HG03469 (cell line): ENCODE results near the gene TEX261.
"Not testable (repeated sequence)": the region's sequence is repeated elsewhere in the genome, so short reads cannot be mapped to it uniquely, and the experiment has no call there.

Source experiments
- ATAC-seq: cut with Tn5 transposase; IDR thresholded peaks from one replicate; pipeline ENCODE4 v1.9.1; 2021; ENCODE audit warnings: mild to moderate bottlenecking, moderate library complexity, moderate number of reproducible peaks; ENCODE audit not compliant: unreplicated experiment

The TEX261 gene

DNA sequence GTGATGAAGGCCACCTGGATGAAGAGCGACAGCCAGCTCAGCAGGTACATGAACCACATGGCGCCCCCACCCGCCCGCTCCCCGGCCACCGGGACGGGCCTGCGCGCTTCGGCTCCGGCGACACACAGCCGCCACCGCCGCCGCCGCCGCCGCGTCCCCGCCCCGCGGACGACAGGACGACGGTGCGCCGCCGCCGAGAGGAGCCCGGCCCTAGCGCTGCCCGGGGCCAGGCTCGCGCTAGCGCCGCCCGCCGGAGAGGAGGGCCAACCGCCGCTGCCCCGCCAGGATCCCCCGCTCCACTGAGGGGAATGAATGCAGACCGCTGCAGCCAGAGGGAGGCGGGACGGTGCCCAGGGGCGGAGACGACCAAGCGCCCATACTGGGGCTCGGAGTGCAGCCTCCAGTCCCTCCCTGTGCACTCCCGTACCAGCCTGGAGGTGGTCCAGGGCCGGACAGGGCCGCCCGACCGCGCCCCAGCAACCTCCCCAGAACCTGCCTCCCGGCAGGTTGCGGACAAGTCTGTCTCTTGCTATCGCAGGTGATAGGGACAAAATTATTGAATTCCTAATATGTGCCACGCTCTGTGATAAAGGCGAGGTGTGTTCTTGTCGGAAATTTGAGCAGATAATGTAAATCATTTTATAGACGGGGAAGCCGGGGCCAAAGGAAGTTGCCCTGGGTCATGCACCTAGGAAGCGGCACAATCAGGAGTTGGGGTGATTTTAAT, at the start of gene TEX261:
TEX261 (minus strand) TSS at position 175 of the 727 bp plus-strand sequence; CDS start at position 59, 116 bp downstream.
- peak; percentile 93 for ATAC-seq

DNA sequence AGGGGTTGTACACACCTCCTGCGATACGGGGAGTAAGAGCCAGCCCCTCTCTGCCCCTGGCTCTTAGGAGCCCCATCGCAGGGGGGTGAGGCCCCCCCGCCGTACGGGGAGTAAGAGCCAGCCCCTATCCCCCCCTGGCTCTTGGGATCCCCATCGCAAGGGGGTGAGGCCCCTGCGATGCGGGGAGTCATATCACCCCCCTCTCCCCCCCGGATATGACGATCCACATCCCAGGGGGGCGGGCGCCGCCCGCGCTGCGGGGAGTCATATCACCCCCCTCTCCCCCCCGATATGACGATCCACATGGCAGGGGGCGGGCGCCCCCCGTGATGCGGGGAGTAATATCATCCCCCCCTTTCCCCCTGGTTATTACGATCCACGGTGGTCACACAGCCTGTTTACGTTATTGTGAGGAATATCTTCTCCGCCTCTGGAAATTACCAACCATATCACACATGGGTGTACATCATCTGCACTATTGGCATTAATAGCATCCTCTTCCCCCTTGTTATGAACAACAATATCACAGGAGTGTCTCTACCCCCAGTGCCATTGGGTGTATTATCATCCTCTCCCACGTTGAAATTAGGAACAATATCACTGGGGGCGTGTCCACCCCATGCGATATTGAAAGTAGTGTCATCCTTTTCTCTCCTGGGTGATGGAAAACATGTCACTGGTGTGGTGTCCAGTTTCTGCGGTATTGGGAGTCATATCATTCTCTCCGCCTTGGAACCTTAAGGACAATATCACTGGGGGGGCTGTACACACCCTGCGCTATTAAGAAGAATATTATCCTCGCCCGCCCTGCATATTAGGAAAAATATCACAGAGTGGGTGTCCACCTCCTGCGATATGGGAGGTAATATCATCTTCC, 49.1 kb upstream of the TEX261 start:
- ATAC-seq, result no peak

DNA sequence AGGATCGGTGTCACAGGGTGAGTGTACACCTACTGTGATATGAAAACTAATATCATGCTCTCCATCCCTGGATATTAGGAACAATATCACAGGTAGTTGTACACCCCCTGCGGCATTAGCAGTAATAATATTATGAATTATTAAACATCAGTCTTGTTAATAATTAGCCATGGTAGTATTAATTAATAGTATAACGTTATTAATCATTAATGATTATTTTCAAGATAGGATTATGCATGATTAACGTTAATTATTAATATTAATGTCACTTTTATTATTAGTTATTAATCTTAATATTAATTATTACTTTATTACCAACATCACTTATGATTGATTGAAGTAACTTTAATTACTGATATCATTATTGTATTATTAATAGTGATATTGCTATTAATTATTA, 47.6 kb upstream of the TEX261 start:
- ATAC-seq, result no peak

DNA sequence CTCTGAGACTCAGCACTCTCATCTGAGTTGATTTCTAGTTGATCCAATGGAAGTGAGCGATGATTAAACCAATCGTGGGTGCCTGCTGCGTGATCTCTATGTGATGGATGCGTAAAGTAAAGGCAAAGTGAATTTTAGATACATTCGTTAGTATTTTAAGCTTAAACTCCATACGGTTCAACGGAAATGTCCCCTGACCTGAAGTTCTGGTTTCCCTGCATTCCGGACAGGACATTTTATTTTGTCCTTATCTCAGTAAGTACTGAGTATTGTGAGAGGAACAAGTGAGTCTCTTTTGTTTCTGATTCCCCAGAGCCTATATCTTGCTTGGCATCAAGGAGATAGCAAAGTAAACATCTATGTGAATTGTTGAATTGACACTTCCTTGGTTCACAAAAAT, 41.6 kb upstream of the TEX261 start:
- not testable (repeated sequence) for ATAC-seq

DNA sequence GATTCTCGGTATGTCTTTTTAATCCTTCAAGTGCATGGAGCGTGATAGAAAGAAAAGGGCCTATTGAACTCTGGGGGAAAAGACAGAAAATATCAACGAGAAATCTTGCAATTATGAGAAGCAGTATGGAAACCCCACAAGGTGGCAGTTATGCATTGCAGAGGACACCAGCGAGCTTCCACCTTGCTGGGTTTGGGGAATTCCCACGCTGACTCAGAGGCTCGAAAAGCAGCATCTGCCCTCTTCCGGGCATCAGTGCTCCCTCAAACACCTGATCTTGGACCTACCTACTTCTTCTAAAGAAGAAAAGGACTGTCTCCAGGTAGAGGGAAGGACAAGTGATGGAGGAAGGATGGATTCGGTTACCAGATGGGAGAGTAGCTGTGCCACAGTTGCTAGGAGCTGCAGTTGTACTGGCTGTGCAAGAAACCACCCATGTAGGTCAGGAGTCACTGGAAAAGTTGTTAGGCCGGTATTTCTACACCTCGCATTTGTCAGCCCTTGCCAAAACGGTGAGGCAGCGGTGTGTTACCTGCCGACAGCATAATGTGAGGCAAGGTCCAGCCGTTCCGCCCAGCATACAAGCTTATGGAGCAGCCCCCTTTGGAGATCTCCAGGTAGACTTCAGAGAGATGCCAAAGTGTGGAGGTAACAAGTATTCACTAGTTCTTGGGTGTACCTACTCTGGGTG, 29.0 kb upstream of the TEX261 start:
- not testable (repeated sequence) for ATAC-seq

DNA sequence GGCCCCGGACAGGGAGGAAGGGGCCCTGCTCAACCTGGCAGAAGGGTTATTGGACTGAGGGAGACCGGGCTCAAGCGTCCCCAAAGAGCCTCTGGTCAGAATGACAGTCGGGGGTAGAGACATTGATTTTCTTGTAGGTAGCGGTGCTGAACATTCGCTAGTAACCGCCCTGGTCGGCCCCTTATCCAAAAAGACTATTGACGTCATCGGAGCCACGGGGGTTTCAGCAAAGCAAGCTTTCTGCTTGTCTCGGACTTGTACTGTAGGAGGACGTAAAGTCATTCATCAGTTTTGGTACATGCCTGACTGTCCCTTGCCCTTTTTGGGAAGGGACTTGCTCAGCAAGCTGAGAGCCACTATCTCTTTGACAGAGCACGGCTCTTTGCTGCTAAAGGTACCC, 26.7 kb upstream of the TEX261 start:
- not testable (repeated sequence) for ATAC-seq

DNA sequence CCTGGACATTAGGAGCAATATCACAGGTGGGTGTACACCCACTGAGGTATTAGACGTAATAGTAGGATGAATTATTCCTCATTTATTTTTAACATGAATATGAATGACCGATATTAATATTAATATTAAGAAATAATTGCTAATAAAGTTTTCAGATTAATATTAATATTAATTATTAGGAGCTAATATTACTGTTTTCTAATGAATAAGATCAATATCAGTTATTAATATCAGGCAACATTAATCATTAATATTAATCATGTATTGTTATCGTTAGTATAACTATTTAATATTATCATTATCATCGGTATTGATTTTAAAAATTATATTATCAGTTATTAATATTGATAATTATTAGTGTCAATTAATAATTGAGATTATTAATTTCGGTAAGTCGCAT, 25.3 kb upstream of the TEX261 start:
- not testable (repeated sequence) for ATAC-seq

DNA sequence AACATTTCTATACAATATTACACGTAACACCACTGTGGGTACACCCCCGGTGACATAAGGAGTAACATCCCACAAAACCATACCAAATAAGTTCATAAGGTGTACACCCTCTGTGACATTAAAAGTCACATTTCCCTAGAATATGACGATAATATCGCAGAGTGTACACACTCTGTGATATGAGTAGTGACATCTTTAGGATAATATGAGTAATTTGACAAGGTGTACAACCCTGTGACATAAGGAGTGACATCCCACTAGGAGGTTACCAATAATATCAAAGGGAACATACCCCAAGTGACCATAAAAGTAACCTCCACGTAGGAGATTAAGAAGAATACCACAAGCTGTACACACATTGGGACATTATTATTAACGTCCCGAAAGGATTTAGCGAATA, 24.0 kb upstream of the TEX261 start:
- ATAC-seq, result no peak

DNA sequence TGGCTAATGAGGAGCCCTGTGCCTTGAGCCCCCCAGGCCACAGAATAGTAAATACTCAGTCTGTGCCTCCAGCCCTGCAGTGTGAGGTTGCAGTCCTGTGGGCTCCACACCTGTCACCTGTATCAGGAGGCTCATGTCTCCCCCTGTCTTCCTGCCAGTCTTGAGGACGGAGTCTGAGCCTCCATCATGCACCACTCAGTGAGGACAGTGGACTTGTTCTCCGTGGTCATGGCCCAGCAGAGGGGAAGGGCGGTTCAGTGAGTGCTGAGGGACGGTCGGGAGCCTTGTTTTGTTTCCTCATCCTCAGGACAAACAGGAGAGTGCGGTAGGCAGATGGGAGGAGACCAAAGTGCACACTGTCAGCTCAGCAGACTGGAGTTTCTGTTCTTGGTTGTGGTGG, 17.1 kb upstream of the TEX261 start:
- ATAC-seq, result not testable (repeated sequence)

DNA sequence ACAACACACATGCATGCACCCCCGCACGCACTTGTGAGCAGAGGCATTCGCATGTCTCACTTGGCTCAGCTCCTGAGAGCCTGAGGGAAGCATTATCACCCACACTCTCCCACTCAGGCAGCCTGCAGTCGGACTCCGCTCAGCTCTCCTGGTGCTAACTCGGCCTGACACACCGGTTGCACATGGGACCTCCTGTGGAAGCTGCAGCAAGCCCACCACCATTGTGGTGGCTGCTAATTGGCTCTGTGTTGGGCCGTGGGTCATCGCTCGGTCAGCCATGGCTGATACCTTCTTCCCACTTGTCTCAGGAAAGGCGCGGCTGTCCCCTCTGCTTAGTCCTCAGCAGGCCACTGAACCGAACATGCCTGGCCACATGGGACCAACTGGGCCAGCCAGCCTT, 13.7 kb upstream of the TEX261 start:
- ATAC-seq, result no peak

DNA sequence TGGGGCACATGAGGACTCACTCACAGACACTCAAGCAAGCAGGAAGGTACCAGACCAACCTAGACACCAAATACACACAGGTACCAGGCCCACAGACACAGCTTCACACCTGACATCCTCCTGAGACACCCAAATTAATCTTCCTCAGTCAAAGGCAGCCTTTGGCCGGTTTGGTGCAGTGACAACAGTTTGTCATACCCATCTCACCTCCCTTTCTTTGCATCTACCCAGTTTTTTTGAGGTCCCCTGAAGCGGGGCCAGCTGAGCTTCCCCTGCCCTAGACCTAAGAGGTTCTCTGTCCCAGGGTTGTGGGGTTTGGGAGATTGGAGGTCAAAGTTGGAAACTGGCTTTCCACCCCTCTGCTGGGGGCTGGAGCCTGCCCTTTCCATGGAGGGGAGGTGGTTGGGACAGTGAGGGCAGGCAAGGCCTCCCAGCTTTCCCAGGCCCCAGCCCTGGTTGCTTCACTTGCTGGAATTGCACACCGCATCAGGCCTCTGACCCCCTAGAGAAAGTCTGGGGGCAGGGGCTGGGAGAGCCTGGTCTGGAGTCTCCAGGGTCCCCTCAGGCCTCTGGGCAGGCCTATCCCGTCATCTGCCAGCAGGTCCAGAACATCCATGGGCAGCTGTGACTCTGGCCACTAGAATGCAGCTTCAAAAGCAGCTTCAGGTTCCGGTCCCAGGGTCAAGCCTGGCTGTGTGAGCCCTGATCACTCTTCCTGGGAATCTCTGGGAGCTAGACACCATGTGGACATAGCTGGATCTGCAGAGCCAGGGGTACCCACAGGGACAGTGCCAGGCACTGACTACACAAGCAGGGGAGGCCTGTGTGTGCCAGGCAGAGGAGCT, 12.5 kb upstream of the TEX261 start:
- ATAC-seq, result no peak

DNA sequence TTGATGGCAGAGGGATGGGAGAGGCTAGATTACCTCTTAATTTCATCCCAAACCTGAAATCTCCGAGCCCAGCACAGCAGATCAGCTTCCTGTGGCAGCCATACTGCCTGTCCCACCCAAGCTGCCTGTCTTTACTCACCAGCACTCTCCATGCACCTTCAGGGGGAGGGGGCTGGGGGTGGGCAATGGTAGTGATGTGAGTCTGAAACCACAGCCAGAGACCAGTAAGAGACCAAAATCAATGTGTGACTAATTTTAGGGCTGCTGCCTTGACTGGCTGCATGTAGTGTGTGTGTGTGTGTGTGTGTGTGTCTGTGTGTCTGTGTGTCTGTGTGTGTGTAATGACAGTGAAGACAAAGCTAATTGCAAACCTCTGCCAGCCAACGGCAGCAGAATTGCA, 11.7 kb upstream of the TEX261 start:
- no peak for ATAC-seq

DNA sequence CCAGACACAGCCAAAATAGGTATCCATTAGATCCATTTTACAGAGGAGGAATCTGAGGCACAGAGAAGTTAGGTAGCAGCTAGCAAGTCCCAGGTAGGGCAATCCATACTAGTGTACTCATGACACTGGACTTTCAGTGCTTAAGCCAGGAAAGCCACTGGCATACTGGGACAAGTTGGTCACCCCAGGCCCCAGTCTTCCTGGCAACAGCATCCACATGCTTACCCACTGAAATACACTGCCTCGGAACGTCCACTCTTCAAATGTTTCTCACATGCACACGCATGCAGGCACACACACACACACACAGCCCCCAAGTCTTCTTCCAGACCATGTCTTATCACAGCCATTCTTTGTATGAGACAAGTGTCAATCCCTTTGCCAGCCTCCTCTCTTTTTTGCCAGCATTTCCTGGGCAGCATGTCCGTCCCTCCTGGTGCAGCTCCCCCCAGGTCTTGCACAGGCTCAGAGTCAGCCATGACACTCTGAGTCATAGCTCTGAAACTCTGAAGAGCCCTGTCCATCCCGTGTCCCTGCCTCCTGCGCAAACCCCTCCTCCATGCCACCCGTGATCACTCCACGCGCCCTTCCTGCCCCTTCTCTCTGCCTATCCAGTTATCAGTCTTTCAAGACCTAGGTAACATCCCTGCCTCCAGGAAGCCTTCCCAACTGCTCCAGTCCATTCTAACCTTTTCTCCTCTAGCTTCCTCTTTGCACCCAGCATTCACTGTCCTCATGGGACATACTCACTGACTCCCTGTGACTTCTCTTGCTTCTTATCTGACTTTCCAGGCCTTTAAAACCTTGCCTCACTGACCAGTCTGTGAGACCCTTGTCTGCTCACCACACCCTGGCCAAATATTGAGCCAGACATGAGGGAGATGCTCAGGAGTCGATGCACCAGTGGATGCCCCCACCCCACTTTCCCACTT, 10.9 kb upstream of the TEX261 start:
- ATAC-seq, result no peak

DNA sequence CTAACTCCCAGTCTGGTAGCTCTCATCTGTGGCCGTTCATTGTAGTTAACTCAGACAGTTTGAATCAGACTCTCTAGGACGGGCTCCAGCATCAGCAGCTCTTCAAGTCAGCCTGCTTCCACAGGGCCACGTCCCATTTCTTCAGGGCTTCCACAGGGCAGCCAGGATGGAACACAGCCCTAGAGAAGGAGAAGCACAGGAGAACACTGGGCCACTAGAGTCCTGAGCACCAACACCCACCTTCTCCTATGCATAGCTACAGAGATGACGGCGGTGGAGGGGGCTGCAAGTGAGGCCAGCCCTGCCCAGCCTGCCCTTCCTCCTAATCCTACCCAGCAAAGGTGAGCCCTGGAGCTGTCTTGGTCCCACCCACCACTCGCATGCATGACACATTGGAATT, 10.2 kb upstream of the TEX261 start:
- no peak for ATAC-seq

DNA sequence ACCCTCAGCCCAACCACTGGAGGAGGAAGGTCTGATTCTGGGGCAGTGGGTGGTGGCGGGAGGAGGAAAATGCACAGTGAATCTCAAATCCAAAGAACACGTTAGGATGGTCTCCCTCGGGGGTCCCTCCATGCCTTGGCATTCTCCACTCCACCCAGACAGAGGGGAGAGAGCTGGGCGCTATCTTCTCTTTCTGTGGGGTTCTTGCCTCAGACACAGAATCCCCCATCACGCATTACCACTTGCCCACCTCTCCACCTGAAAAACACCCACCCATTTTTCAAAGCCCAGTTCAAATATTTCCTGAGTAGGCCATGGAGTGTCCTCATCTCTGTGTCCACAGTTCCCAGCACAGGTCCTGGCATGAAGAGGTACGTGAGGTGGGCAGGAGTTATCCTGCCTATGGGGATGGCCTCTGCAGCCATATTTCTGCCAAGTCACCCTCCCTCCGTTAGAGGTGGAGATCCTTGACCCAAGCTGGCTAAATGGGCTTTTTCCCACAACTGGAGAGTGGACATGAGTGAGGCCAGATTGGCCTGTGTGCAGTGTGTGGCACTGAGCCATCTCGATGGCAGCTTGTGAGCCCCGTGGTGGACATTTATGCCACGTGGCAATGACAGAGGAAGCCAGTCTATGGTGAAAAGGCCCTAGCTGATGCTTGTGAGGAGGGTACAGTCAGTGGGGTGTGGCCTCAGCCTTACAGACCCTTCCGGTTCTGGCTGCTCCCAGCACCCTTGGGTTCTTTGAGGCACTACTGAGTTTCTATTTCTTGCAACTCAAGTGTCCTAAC, 9.5 kb upstream of the TEX261 start:
- ATAC-seq, result no peak

DNA sequence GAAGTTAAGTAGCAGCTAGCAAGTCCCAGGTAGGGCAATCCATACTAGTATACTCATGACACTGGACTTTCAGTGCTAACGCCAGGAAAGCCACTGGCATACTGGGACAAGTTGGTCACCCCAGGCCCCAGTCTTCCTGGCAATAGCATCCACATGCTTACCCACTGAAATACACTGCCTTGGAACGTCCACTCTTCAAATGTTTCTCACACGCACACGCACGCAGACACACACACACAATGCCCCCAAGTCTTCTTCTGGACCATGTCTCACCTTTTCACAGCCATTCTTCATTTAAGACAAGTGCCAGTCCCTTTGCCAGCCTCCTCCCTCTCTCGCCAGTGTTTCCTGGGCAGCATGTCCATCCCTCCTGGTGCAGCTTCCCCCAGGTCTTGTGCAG, 8.7 kb upstream of the TEX261 start:
- no peak for ATAC-seq

DNA sequence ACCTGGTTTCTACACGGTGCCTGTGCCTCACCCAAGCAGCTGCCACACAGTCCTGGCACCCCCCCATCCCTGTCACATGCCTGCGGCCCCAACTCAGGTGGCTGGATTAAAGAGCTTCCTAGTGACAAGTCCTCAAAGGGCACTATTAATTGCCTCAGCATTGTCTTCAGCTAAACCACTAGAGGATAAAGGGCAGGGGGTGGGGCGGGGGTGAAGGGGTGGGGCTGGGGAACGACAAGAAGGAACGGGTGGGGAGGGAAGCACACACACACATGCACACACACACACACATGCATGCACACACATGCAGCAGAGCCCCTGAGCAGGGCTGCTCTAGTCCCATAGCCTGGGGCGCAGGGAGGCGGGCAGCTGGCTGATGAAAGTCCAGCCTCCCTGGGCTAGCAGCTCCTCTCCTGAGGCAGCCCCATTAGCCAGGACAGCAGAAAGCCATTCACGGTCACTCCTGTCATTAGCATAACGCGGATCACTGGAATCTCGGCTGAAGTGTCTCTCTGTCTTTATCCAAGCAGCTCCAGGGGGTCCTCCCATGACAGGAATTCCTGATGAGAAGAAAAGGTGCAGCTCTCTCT, 7.4 kb upstream of the TEX261 start:
- no peak for ATAC-seq

DNA sequence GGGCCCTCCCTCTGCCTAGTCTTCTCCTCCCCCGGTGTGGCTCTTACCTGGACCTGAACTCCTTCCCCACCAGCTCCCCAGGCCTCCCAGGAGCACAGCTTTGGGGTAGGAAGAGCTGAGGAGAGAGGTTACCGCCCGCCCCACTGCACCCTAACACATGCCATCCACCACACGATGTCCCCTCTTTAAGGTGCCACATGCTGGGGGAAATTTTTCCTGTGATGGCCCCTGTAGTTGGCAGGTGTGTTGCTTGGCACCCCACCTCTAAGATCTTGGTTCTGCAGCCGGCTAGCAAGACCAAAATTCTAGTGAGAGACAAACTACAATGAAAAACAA, 6.9 kb upstream of the TEX261 start:
- no peak for ATAC-seq
